G401.6 (cell line): ENCODE measurements around the gene COQ9.
A peak's percentile ranks its signal among the peaks of the same experiment; 100 is the strongest.
"Not testable (repeated sequence)": the region's sequence is repeated elsewhere in the genome, so short reads cannot be mapped to it uniquely, and the experiment has no call there.

Experiments used
- FAIRE-seq: peaks from 2 replicates; lab custom pipeline; 2012; peaks lifted over from hg19 to GRCh38; lab: Jason Lieb, UNC

The COQ9 gene

DNA sequence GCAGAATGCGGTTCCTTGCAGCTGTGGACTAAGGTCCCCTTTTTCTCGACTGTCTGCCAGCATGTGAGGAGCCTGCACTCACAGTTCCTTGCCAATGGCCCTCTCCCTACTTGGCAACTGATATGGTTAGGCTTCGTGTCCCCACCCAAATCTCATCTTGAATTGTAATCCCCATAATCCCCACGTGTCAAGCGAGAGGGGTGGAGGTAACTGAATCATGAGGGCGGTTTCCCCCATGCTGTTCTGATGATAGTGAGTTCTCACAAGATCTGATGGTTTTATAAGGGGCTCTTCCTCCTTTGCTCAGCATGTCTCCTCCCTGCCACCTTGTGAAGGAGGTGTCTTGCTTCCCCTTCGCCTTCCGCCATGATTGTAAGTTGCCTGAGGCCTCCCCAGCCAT lies 20.0 kb upstream of the COQ9 start:
- FAIRE-seq = no peak

DNA sequence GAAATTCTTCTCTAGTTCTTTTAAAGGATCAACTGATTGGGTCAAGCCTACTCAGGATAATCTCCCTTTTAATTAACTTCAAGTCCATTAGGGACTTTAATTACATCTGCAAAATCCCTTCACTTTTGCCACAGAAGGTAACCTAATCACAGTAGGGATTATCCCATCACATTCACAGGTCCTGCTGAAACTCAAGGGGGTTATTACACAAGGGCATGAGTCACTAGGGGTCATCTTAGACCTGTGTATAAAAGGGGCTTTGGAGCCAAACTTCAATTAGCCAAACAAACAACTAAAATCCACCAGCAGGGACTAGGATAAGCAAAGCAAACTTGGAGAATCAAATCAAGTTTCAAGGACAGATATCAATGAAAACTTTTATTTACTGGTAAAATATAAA lies 19.5 kb upstream of the COQ9 start:
- FAIRE-seq = no peak

DNA sequence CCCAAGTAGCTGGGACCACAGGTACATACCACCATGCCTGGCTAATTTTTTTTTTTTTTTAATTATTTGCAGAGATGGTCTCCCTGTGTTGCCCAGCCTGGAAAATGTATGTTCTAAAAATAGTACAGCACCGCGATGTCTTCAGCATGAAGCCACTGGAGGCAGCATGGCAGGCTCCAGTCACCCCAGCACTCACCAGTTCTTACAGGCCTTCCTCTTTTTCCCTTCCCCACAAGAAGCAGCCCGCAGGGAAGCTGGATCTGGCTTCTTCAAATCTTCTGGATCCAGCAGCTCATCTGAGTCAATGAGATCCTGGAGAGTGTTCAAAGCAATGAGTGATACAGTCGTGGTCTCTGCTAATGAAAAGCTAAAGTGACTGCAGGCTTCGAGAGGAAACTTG lies 16.3 kb upstream of the COQ9 start:
- no peak for FAIRE-seq

DNA sequence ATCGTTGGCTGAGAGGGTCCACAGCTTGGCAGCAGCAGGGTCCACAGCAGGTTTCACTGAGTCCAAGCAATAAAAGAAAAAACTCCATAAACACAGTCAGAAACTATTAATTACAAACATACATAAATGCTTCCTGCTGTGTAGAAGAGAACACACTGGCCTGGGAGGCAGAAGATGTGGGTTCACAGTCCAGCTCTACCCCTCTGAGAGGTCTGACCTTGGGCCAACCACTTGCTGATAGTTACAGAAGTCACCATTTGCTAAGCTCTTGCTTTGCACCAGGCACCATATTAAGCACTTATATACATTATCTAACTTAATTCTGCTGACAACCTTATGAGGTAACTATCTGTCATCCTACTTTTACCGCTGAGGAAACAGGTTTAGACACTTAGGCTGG lies 14.8 kb upstream of the COQ9 start:
- FAIRE-seq = no peak

DNA sequence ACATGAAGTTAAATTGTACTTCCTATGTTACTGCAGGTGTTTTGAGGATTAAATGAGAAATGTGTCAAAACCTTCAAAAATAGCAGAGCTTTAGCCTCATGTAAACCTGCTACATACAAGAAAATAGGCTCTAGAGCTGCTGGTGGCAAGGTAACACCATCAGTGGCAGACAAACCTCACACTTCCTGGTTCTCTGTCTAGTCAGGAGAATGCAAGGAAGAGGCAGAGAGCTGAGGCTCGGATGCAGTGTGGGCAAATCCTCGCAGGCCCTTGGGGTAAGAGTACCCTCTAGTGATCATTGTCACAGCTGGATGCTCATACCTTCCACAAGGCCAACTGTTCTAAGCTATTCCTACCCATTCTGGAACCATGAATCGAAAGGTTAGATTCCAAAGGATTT lies 14.3 kb upstream of the COQ9 start:
- no peak for FAIRE-seq

DNA sequence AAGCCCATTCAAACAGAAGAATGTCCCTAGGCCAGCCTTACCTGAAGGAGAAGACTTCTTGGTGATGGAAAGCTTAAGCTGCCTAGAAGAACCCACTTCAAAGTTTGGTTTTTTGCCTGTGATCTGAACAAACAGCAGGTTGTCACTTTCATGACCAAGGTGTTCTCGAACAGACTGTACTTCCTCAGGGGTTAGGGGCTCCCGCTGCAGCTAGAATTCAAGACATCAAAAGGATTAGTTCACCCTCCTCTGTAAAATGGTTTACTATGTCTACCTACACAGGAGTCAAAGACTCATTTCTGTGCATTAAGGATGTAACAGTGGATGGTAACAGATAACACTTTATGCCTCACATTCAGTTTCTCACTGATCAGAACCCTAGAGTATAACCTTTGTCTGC lies 13.3 kb upstream of the COQ9 start:
- no peak for FAIRE-seq

DNA sequence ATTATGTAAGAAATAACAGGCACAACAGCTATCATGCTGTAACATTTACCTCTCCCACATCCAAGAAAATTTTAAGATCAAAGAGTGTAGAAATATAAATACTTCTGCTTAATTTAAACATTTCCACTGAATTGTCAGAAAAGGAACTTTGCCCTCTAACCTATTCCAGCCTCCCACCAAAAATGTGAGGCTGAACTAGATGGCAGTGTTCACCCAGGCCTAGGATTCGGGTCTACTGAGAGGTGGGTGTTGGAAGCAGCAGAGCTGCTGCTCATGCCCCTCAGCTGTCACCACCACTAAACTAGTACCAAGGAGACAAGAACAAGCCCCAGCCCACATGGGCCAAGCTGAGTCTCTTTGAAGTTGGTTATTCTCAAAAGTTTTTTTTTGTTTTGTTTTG lies 11.4 kb upstream of the COQ9 start:
- FAIRE-seq = no peak

DNA sequence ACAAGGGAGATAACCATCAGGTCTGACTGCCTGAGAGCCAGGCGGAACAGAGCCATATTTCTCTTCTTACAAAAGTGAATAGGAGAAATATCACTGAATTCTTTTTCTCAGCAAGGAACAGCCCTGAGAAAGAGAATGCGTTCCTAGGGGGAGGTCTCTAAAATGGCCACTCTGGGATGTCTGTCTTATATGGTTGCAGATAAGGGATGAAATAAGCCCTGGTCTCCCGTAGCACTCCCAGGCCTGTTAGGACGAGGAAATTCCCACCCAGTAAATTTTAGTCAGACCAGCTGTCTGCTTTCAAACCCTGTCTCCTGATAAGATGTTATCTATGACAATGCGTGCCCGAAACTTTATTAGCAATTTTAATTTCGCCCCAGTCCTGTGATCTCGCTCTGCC lies 7.3 kb upstream of the COQ9 start:
- FAIRE-seq = not testable (repeated sequence)

DNA sequence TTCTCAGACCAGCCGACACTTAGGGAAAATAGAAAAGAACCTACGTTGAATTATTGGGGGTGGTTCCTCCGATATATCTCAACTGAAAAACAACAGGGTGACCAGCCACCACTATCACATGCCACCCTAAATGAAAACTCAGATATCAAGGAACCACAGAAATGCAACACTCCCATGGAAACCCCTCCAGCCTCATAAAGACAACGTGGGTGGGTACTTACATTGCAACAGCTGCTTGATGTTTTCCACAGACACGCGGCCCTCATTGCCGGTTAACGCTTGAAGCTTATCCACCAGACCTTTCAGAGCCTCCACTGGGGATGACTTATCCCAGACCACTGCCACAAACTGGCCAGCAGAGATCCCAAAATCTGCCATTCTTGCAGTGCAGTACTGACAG lies 6.7 kb upstream of the COQ9 start:
- not testable (repeated sequence) for FAIRE-seq

DNA sequence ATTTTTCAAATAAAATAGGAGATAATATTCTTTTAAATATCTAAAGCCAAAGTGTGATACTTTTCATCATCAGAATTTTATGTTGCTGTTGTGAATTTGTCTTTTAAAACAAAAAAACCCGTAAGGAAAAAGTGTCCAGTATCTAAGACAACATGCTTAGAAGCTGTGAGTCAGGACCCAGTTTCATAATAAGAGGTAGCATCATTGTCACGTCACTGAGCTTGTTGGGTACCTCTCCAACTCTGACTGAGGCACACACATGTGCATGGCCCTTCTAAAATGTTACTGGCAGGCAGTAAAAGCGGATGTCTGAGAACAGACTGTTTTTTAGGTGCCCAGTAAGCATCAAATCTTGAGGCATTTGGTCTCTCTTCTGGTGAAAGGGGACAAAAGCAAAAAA lies 2.6 kb upstream of the COQ9 start:
- FAIRE-seq = no peak

DNA sequence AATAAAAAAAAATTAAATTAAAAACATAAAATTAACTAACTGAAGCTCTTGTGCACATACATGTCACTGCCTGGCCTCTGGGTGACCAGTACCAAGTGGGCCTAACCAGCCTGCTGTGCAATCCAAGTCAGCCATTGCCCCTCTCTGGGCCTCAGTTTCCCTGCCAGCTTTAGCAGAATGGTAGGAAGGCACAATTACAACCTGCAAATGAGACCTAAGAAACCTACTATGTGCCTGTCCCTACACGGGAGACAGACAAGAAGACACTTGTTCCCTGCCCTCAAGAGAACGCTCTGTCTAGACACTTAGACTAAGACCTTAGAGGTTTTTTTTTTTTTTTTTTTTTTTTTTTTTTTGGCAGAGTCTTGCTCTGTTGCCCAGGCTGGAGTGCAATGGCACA lies 1.8 kb upstream of the COQ9 start:
- no peak for FAIRE-seq

DNA sequence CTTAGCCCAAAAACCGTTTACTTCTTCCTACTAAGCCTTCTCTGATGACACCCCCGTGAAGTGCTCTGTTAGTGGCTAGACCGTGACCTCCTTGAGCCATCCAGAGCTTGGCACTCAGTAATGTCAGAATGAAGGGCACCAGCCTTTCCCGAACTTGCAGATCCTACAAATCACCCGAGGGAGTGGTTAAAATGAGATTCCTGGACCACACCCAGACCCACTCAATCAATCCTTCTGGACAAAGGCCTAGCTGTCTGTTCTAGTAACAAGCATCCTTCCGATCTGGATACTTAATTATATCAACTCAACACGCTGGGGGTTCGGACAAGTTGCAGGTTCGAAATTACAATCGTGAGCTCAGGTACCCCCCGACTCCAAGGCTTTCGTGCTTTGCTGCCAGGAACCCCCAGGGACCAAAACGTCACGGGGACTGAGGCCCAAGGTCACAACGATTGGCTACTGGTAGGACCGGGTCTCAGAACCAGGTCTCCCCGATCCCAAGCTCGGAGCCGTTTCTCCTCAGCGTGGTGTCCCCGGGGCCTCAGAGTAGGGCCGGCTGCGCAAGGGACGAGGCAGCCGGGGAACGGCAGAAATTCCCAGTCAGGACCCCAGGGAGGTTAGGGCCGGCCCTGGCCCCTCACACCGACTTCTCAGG lies 621 bp upstream of the COQ9 start:
- FAIRE-seq = no peak

DNA sequence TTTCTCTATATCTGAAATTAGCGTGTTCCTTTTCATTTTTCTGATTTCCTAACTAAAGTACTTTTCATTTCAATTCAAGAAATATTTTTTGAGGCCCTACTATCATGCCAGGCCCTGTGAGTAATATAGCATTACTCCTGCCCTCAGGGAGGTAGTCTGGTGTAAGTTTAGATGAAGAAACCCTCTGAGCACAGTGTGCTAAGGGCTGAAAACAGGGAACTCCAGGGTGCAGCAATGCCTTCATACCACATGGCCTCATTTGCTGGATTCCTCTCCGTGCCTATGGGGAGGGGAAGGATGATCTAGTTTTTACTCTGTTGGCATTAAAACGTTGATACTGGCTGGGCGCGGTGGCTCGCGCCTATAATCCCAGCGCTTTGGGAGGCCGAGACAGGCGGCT lies 4.7 kb downstream of the COQ9 start:
- FAIRE-seq = no peak

DNA sequence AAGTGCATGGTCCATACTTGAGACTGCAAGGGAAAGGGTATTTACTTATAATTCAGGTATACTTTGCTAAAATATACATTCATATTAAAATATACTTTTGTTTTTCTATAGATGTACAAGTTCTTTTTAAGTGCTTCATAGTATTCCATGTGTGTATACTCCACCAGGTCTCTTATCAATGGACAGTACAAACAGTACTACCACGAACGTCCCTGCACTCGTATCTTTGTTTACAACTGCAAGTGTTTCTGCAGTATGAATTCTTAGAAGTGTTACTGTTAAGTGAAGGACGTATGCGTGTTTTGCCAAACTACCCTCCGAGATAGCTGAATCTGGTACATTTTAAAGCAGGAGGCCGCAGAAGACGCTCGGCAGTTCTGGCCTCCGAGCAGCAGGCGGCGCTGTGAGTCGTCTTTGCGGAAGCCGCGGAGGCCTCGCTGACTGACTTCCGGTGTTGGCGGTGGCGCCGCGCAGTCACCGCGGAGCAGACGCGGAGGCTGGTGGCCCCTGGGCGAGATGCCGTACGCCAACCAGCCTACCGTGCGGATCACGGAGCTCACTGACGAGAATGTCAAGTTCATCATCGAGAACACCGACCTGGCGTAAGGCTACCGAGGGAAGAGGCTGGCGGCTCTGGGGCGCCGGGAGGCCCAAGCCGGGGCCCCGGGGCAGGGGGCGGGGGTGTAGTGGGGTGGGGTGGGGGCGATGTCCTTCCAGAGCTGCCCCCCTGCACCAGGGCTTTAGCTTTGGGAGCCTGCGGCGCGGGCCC lies 15.1 kb downstream of the COQ9 start, which contains the start of gene POLR2C:
TSS of gene POLR2C (plus strand) at position 471 of the 769 bp plus-strand sequence. CDS start at position 517, 46 bp downstream.
- peak; percentile 54 for FAIRE-seq

DNA sequence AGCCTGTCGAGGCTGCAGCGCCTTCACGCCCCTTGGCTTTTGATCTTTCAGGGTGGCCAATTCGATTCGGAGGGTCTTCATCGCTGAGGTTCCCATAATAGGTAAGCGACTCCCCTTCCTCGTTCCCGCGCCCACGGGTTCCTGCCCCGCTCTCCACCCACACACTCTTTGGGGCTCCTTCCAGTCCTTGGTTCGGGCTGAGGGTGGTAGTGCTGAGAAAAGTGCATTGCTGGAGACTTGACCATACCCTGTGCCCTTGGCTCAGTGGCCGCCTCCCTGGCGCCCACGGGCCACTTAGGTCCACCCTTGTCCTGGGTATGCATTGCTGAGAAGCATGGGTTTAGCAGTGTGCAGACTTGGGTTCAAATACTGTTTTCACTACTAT lies 15.7 kb downstream of the COQ9 start:
- no peak for FAIRE-seq

DNA sequence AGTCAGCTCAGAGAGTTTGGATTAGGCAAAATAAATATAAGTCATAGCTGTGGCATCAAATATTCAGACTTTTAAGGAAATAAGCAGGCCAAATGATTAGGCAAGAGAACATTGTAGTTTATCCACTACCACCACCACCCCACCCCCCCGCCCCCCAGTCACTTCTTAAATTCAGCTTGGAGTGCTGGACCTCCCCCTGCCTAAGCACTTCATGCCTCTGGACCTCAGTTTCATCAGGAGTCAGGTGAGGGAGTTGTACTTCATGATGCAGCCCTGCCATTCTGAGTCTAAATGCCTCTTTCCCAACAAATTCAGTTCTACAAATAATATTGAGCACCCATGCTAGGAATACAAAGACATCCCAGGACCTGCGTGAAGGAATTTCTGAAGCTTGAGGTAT lies 17.2 kb downstream of the COQ9 start:
- FAIRE-seq = no peak

DNA sequence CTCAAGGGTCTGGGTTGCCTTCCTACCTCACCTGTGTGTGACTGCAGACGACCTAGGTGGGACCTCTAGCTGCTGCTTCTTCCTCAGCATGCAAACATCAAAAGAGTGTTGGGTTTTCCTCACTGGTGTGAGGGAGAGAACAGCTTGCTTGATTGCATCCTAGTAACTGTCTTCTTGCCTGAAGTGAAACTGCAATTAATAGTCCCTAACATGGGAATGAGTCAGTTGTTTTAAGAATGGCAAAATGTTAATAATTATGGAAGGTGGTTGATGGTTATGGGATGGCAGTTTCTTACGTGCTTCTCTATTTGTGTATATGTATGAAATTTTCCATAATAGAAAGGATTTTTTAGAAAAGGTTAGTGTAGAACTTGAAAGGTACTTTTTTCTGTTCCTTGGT lies 21.1 kb downstream of the COQ9 start:
- no peak for FAIRE-seq

DNA sequence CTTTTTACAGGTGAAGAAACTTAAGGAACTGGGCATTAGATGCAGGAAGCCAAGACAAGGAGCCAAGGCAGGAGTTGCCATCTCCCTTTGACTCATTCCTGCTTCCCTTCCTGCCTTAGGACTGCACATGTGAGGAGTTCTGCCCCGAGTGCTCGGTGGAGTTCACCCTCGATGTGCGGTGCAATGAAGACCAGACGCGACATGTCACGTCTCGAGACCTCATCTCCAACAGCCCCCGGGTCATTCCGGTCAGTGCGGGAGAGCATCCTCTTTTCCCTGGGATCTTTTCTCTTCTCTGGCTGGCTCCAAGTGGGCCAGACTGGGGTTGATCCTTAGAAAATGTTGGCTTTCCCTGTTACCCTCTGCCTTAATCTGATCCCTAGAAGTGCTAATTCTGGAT lies 21.8 kb downstream of the COQ9 start:
- no peak for FAIRE-seq

DNA sequence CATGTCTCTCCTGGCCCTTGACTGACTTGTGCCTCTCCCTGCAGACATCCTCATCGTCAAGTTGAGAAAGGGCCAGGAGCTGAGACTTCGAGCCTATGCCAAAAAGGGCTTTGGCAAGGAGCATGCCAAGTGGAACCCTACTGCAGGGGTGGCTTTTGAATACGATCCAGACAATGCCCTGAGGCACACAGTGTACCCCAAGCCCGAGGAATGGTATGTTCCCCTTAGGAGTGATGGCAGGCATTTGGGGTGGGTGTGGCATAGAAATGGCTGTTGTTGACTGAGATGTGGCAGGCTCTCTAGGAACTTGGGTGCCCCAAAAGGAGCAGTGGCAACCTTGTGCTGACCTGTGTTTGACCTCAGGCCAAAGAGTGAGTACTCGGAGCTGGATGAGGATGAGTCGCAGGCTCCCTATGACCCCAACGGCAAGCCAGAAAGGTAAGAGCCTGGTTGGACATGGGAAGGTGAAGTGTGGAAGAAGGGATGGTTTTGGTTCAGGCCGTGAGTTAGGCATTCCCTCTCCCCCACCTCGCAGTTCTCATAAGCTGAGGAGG lies 22.7 kb downstream of the COQ9 start:
- no peak for FAIRE-seq

DNA sequence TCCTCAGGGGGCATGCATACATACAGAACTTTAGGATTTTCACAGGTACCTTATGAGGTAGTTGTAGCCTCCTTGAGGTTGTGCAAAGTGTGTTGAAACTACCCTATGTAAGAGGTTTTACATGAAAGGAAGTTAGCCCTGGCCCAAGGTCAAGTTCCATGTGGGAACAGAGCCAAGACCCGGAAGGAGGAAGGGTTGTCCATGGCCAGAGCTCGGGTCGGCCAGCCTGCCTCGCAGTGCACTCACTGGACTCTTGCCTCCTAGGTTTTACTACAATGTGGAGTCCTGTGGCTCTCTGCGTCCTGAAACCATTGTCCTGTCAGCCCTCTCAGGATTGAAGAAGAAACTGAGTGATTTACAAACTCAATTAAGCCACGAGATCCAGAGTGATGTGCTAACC lies 23.4 kb downstream of the COQ9 start:
- no peak for FAIRE-seq

DNA sequence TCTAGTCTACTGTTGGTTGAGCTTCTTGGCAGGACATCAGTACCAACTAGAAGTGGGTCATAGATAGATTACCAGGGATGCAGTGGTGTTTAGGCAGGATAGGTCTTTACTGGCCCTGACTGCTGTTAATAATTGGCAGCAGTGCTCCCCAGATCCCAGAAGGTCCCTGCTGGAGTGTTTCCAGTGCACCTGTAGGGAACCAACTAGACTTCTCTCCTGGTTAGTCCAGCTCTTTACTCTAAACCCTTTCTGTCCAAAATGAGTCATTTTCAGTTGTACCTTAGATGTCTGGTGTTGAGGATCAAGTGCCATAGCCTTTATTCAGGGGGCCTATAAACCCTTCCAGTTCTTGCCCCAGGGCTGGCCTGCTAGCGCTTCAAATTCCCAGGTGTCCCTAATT lies 23.9 kb downstream of the COQ9 start:
- FAIRE-seq = no peak

DNA sequence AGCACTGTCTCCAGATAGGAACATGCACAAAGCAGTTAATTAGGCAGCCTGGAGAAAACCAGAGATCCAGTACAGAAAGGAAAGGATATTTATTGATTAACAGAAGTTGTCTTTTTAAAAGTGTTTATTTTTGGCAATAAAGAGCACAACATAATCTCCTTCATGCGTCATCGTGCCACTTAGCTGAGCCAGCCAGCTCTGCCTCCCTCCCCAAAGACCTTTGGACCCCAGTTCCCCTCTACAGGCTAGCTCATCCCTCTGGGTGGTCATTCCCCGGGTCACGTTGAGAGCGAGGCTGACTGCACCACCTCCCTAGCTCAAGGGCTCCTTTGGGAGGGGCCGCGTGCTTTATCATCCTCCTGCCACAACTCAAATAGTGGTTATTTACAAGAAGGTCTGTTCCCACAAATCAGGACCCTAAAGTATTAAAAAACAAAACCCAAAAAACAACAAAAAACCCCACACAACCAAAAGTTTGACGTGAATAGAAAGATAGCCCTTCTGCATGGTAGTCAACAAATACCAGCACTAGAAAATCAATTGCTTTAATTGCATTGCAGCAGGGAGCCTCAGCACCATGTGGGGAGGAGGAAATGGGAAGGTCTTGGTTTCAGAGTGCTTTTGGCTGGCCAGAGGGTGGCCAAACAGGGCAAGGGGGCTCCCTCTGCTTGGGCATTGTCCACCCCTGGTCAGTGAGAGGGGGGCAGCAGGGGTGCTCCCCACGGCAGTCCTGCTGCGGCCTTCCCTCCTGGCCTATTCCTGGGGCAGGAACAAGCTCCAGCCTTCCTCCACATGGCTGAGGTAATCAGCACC lies 24.8 kb downstream of the COQ9 start:
- no peak for FAIRE-seq

DNA sequence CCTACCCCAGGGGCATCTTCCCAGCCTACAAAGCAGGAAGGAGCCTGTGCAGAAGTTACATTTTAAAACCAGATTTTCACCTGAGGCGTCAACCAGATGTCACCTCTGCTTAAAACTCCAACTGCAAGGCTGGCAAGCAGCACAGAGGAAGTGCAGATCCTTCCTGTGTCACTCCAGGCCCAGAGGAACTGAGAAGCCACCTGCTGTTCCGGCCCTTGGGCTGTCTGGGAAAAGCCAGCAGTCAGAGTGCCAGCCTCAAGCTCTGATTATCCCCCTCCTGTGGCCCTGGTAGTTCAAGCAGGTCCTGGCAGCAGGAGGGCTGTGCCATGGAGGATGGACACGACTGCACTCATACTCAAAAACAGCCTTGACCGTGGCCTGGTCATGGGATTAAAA lies 25.4 kb downstream of the COQ9 start:
- no peak for FAIRE-seq
